Stimulated activated CD8-positive, alpha-beta memory T cell treated with anti-CD3 and anti-CD28 coated beads, Interleukin-7, amount 100 ng/mL, for 1 hour (primary cell): ENCODE data around the gene ATG2B.
A peak's percentile ranks its signal among the peaks of the same experiment; 100 is the strongest.

Source experiments
- DNase-seq, 2 donors: peaks; one replicate each; pipeline ENCODE4 v3.0.0-alpha.2; 2020; ENCODE audit warnings: low read depth in 2 of 2

Gene ATG2B, protein sequence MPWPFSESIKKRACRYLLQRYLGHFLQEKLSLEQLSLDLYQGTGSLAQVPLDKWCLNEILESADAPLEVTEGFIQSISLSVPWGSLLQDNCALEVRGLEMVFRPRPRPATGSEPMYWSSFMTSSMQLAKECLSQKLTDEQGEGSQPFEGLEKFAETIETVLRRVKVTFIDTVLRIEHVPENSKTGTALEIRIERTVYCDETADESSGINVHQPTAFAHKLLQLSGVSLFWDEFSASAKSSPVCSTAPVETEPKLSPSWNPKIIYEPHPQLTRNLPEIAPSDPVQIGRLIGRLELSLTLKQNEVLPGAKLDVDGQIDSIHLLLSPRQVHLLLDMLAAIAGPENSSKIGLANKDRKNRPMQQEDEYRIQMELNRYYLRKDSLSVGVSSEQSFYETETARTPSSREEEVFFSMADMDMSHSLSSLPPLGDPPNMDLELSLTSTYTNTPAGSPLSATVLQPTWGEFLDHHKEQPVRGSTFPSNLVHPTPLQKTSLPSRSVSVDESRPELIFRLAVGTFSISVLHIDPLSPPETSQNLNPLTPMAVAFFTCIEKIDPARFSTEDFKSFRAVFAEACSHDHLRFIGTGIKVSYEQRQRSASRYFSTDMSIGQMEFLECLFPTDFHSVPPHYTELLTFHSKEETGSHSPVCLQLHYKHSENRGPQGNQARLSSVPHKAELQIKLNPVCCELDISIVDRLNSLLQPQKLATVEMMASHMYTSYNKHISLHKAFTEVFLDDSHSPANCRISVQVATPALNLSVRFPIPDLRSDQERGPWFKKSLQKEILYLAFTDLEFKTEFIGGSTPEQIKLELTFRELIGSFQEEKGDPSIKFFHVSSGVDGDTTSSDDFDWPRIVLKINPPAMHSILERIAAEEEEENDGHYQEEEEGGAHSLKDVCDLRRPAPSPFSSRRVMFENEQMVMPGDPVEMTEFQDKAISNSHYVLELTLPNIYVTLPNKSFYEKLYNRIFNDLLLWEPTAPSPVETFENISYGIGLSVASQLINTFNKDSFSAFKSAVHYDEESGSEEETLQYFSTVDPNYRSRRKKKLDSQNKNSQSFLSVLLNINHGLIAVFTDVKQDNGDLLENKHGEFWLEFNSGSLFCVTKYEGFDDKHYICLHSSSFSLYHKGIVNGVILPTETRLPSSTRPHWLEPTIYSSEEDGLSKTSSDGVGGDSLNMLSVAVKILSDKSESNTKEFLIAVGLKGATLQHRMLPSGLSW (N-terminal part only)

DNA sequence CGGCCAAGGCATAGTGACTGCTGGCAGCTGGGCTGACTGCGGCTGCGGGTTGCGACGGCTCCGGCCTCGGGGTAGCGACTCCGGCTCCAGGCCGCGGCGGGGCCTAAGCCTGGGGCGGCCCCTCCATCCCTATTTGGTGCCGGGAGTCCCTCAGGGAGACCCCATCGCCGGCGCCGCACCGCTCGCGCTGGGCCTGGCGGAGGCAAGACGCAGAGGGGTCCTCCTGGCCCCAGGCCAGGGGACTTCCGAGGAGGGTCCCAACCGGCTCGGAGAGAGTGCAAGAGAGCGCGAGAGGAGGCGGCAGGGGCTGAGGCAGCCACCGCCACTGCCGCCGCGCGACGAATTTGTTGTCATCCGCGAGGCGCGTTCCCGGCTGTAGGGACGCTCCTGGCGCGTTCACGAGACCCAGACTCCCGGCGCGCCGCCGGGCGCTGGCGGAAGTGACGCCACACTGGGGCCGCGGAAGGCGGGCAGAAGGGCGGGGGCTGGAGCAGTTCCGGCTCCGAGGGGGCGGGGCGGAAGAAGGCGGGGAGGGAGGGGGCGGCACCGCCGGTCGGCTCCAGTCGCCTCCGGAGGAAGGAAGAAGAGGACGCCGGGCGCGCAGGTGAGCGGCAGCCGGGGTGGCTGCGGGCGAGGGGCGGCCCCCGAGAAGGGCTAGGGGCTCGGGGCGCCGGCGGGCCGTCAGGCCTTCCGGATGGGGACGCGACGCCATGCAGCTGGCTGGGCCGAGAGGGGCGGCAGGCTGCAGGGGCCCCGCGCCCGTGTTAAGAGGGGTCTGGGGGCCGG lies at the start of gene ATG2B, which contains the start of gene GSKIP:
Gene ATG2B, minus strand, starts transcription at position 377 of the 786 bp plus-strand sequence. Its CDS starts 365 bp downstream, at position 12.
Gene GSKIP, plus strand, starts transcription at position 562 of the 786 bp plus-strand sequence. CDS start 18,722 bp downstream, outside the sequence.
- DNase-seq: peak; percentile 97 to 98

DNA sequence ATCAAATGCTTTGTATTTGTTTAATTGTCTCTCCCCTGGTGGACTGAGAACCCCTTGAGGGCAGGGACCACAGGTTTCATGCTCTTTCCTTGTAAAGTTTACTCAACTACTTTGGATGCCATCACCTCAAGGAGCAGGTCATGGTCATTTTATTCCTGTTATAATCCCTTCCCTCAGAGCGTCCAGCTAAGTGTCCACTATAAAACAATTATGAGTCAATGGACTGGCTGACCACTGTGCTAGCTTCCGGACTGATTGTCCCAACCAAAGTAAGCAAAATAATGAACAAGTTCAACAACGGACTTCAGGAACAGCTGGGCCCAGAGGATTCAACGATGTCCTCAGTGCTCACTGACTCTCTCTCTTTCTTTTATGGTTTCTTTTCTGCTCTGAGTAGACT lies 47.0 kb upstream of the ATG2B start:
- no peak for DNase-seq

DNA sequence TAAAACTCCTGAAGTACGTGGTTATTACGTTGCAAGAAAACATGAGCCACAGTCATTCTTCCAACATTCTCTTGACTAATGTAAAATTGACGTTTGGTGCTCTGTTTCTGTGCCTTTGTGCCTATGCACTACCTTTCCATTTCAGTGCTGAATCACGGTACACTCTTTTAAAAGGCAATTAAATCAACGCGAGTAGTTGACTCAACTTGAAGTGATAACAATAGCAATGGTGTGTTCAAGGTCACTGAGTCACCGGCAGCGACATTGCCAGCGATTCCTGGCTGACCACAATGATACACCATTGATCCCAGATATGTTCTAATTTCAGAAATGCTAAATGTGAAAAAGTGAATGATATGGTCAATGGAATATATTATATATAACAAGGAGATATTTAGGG lies 46.6 kb upstream of the ATG2B start:
- DNase-seq: no peak

DNA sequence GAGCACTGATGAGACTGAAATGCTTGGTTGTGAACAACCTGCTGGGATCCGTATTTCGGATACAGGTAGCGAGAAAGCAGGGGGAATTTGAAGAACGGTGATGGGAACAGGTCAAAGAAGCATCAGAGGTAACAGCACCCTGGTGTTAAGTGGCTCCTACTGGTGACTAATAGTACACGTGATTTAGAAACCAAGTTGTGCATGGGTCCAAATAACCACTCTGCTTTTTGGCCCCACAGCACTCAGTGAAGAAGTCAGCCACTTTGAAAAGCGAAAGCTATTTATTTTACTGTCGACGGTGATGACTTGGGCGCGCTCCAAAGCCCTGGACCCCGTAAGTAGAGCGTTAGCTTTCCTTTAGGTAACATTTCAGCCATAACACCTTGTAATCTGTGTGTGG lies 45.5 kb upstream of the ATG2B start:
- no peak for DNase-seq

DNA sequence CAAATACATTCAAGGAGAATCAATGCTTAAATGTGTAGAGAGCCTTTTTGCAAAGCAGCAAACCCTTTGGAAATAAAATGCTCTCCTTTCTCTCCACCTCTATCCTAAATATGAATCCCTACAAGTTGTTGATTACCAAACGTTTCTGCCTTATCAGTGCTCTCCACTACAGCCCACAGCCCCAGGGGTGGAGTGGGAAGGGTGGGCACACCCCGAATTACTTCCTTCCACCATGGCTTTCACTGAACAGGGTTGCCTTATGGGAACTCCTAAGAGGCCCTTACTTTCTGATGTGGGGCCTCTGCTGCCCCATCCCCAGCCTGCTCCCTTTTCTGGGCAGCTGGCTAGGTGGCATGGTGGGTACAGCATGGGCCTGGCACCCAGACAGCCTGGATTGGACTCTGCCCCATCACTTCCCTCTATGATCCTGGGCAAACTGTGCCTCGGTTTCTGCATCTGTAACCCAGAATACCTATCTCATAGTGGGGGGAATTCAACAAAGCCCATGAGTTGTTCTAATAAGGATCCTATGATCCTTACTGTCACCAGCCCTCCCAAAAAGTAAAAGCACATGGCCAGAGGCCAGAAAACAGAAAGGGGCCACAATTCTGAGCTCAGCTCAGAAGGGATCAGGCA lies 44.9 kb upstream of the ATG2B start:
- no peak for DNase-seq

DNA sequence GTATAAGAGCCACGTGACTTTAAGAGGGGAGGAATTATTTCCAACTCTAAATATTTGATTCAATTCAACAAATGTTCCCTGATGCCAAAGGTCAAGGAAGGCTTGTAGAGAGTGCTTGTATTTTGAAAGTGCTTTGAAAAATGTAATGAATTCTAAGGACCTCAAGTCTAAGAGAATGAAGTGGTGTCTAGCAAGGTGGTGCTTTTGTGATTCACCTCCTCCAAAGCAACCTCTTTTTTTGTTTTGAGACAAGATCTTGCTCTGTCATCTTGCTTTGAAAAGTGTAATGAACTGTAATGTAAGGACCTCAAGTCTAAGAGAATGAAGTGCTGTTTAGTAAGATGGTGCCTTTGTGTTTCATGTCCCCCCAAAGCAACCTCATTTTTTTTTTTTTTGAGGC lies 42.5 kb upstream of the ATG2B start:
- DNase-seq: no peak

DNA sequence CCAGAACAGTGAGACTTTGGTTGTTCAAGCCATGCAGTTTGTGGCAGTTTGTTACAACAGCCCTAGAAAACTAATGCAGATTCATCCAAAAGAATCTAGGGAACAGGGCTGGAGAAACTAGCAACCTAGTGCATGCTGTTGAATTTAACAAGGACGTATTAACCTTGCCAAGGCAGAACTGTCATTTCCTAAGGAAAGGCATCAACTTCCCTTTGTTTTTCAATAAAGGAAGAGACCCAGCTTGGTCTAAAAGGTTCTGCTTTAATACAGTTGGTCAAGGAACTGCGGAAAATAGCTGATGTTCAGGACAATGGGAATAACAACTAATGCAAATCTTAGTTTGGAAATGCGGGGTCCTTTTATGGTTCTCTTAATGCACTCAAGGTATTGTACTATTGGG lies 40.3 kb upstream of the ATG2B start:
- no peak for DNase-seq

DNA sequence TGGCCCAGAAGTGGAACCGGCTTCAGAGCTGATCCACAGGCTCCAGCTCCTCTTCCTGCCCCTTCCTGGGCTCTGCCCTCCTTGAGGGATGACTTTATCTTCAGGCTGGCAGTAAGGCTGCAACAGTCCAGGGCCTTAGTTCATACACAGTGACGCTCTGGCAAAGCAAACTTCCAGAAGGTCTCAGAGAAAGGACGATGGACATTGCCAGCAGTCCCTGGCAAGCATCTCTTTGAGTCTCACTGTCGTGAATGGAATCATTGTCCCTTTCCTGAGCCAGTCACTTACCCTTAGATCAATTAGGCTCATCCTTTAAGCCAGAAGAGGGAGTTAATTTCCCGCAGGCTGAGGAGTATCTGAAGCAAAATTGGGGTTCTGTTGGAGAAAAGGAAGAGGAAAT lies 37.4 kb upstream of the ATG2B start:
- DNase-seq: no peak

DNA sequence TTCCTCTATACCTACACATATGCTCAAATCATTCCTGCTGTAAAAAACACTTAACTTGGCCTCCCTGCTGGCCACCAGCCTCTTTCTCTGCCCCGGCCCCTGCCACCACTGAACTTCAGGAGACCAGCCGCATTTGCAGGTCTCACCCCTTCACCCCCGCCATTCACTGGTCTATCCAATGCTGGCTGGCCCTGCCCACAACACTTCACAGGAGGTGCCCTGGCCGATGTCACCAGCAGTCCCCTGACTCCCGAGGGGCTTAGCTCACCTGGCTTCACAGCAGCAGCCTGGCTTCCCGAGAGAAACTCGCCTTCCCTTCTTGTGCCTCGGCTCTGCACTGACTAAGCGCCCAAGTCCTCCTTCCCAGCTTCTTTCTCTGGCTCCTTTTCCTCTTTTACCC lies 36.3 kb upstream of the ATG2B start:
- DNase-seq: no peak

DNA sequence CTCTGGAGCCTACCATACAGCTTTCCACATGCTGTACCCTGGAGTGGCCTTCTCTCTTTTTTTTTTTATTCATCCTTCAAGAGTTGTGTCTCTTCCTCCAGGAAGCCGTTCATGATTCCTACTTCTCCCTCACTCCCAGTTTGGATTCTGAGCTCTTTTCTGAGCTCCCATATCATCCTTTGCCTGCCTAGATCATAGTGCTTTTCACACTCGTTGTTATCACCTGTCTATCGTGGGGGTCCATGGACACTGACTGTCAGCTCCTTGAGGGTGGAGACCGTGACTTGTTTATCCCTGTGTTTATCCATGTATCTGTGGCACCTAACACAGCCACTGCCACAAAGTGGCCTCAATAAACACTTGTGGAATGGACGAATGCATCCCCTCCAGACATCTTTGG lies 35.8 kb upstream of the ATG2B start:
- no peak for DNase-seq

DNA sequence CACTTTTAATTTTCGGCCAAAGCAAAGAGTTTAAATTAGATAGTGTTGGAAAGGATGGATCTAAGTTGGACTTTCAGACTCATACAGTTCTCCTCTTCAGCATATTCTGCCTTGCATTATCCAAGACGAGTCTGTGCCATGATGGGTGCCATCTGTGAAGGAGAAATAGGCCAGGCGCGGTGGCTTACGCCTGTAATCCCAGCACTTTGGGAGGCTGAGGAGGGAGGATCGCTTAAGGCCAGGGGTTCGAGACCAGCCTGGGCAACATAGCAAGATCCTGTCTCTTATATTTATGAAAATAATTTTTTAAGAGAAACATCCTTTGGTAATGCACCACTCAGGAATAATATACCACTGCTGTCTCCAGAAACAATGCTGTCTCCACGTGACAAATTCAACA lies 35.3 kb upstream of the ATG2B start:
- no peak for DNase-seq

DNA sequence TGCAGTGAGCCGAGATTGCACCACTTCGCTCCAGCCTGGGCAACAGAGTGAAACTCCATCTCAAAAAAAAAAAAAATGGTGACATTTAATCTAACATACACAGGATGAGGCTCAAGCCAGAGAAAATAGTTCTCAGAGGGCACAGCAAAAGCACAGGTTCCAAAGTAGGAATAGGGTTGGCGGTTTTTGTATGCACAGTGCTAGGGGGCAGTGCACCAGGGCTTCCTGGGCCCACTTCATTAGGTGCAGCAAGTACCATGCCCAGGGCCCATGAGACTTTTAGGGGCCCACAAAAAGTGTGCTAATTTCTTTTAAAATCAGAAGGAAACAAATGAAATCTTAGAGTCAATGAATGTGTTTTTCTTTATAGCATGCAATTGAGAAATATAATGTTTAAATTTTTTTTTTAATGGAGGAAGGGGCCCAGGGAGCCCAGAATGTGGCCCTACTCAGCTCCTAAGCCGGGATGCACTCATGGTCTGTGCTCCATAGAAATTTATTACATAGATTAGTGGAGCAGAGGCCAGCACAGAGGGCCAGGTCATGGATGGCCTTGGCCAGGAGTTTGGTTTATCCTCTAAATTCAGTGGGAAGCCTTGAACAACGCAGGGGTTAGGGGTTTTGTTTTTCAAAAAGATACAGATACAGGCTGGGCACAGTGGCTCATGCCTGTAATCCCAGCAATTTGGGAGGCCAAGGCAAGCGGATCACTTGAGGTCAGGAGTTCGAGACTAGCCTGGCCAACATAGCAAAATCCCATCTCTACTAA lies 31.1 kb upstream of the ATG2B start:
- no peak for DNase-seq

DNA sequence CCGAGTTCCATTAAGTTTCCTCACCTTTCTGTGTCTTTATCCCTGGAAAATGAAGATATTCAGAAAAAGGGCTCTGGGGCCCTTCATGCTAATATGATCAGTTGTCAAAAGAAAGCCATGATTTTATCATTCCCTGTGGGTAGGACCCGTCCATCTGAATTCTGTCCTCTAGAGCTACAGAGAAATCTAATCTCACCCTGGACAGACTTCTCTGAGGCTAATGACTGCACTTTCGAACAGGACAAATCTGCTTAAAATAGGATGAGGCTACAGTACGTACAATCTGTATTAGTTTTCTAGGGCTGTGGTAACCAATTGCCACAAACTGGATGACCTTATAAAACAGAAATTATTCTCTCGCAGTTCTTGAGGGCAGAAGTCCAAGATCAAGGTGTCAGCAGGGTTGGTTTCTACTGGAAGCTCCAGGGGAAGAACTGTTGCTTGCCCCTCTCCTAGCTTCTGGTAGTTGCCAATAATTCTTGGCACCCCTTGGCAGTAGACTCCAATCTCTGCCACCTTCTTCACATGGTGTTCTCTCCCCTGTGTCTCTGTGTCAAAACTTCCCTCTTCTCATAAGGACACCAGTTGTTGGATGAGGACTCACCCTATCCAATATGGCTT lies 30.0 kb upstream of the ATG2B start:
- no peak for DNase-seq

DNA sequence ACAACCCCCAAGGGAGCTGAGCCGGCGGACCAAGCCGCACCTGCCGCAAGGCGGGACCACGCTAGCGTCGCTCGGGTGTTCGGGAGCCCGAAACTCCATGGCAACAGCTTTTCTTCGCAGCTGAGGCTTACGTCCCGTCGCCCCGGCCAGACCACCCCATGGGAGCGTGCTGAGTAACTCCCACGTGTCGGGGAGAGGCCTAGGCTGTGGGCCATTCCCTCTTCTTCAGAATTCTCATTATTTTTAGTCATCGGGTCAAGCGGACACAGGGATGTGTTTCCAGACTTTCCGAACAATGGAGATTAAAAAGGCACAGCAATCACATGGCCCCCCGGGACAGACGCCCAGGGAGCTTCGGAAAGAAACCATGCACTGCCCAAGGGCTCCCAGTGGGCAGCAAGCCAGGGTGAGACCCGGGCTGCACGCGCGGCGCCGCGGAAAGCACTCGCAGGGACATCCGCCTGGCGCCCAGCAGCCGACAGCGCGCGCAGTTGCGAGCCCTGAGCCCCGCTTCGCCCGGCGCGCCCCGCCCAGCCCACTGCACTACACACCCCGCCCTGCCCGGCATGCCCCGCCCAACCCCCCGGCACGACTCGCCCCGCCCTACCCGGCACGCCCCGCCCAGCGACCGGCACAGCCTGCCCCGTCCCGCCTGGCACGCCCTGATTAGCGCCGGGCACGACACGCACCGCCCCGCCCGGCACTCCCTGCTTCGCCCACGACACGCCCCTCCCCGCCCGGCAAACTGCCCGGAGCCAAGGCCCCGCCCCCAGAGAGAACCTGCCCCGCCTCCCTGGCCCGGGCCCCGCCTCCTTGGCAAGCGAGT lies 28.4 kb upstream of the ATG2B start:
- DNase-seq: peak; percentile 99

DNA sequence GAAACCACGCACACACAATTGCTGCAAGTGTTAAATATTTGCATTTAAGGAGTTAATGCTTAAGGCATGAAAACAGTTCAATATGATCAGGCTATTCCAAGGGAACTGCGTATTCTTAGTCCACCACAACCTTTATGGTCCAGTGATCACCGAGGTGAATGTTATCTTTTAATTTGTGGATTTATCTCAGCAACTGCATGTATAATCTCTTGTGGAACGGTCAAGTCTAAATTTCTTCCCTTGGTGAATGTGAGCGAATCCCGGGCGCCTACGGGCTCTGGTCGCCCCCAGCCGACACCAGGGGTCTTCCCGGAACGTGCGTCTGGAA lies 27.8 kb upstream of the ATG2B start:
- no peak for DNase-seq

DNA sequence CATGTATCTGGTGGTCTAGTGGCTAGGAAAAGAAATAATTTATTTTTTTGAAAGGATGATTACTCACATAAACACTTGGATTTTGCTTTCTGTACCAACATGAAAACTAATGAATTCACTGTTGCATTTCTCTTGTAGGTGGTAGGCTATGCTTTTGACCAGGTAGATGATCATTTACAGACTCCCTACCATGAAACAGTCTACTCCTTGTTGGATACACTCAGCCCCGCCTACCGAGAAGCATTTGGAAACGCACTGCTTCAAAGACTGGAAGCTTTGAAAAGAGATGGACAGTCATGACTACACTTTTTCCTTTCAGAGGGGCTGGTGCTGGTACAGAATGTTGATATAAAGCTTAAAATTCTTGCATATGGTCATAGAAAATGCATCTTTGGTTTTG lies 22.2 kb upstream of the ATG2B start:
- no peak for DNase-seq

DNA sequence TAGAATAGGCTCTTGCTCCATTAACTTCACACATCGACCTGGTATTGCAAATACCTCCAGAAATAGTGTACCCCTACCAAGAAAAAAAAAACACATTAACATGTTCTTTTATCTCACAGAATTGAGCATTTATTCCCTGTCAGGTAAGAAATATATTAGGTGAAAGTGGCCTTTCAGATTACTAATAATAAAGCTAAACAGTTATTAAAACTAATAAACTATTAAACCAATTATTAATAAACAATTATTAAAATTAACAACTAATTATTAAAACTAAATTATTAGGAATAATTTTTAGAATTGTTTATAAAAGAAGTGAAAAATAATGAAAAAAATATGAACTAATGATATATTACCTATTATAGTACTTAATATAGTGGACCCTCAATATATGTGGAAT lies 21.6 kb upstream of the ATG2B start:
- DNase-seq: no peak

DNA sequence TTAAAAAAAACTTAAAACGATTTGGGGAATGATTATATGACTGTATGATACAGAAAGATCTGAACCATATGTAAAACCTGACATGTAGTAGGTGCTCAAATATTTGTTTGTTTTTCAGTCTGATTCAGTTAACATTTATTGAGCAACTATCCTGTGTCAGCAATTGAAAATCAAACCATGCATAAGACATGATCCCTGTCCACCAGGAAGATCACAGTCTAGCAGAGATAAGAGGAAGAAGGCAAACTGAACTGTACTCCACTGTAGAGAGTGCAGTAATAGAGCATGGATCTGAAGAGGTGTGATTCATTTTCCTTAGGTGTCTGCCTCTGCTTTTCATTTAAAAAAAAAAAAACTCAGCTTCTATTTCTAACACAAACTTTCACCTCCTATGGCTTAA lies 20.9 kb upstream of the ATG2B start:
- no peak for DNase-seq

DNA sequence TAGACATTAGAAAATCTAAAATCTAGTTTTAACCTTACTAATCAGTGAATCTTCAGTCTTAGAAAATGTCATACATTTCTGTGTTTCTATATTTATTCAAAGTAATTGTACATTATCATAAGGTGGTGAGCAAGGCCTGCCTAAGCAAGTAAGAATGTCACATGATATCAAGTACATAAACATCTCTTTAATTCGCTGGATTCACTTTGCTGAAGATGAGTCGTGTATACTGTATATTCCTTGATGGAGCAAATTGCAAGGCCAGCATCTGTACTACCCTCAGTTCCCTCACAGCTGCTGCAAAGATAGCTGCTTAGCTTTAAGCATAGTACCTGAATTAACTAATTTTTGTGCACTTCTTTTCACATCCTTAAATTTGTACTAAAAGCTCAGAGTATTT lies 20.3 kb upstream of the ATG2B start:
- no peak for DNase-seq
